SK-N-SH treated with all-trans-retinoic acid at 6 μM for 48 hours (cell line): ENCODE measurements around the gene CDC42SE1.

Experiments used
- CSDC2 ChIP-seq: fragments of 250-450 bp; sonication (Bioruptor Pico); IDR thresholded peaks from 2 replicates; pipeline ENCODE4 v1.5.0; 2020; ENCODE audit warnings: mild to moderate bottlenecking, moderate library complexity
- OSR1 ChIP-seq: fragments of 250-450 bp; sonication (Bioruptor Pico); IDR thresholded peaks from 2 replicates; pipeline ENCODE4 v1.8.0; 2022; ENCODE audit warnings: moderate library complexity, mild to moderate bottlenecking, inconsistent platforms
- RARB ChIP-seq: fragments of 250-450 bp; sonication (Bioruptor Pico); IDR thresholded peaks from 2 replicates; pipeline ENCODE4 v1.8.0; 2021; ENCODE audit warnings: mild to moderate bottlenecking, moderate library complexity
- SNAI2 ChIP-seq: fragments of 250-450 bp; sonication (Bioruptor Pico); IDR thresholded peaks from 2 replicates; pipeline ENCODE4 v1.5.0; 2020; ENCODE audit warnings: mild to moderate bottlenecking, moderate library complexity
- TF ChIP-seq, protein P1 (sequence below): fragments of 250-450 bp; sonication (Bioruptor Pico); IDR thresholded peaks from 2 replicates; pipeline ENCODE4 v1.8.0; 2020; ENCODE audit warnings: mild to moderate bottlenecking, moderate library complexity, borderline replicate concordance

DNA sequence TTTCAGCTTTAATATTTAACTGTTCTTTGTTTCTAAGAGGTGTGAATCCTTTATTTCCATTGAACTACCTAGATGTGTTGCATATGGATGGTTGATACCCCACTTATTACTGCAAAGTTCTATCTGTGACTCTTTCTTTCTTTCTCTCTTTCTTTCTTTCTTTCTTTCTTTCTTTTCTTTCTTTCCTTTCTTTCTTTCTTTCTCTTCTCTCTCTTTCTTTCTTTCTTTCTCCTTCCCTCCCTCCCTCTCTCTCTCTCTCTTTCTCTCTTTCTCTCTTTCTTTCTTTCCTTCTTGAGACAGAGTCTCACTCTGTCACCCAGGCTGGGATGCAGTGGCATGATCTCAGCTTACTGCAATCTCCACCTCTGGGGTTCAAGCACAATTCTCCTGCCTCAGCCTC lies 45.2 kb upstream of the CDC42SE1 start:
- TF ChIP-seq SNAI2 (no peak), OSR1 (CRISPR knock-in tag) (no peak), CSDC2 (CRISPR knock-in tag) (no peak), RARB (CRISPR knock-in tag) (no peak)
- TF ChIP-seq, protein P1, sequence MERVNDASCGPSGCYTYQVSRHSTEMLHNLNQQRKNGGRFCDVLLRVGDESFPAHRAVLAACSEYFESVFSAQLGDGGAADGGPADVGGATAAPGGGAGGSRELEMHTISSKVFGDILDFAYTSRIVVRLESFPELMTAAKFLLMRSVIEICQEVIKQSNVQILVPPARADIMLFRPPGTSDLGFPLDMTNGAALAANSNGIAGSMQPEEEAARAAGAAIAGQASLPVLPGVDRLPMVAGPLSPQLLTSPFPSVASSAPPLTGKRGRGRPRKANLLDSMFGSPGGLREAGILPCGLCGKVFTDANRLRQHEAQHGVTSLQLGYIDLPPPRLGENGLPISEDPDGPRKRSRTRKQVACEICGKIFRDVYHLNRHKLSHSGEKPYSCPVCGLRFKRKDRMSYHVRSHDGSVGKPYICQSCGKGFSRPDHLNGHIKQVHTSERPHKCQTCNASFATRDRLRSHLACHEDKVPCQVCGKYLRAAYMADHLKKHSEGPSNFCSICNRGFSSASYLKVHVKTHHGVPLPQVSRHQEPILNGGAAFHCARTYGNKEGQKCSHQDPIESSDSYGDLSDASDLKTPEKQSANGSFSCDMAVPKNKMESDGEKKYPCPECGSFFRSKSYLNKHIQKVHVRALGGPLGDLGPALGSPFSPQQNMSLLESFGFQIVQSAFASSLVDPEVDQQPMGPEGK (CRISPR knock-in tag) = no peak
